T-helper 1 cell (primary cell): Measurements from ENCODE around the gene VWF.
"Not testable (repeated sequence)": the region's sequence is repeated elsewhere in the genome, so short reads cannot be mapped to it uniquely, and the experiment has no call there.

ENCODE experiments used
- DNase-seq, 5 donors: peaks; one replicate each; pipeline ENCODE4 v3.0.0-alpha.2; 2012 to 2020

Gene VWF

GRCh38 chr12:6032726-6033125, 91.7 kb downstream of the VWF start:
- DNase-seq = no peak

GRCh38 chr12:6031001-6031400, 93.5 kb downstream of the VWF start:
- DNase-seq = no peak

- DNase-seq = no peak
Observed at GRCh38 chr12:6030081-6030480, 94.4 kb downstream of the VWF start.

GRCh38 chr12:6029401-6029800, 95.1 kb downstream of the VWF start:
- no peak for DNase-seq

- no peak for DNase-seq
Observed at GRCh38 chr12:6026998-6027397, 97.5 kb downstream of the VWF start.

GRCh38 chr12:6025703-6026298, 98.7 kb downstream of the VWF start:
- not testable (repeated sequence) for DNase-seq

- DNase-seq = not testable (repeated sequence)
Observed at GRCh38 chr12:6024066-6024465, 100.4 kb downstream of the VWF start.

- no peak for DNase-seq
Observed at GRCh38 chr12:6020930-6021329, 103.5 kb downstream of the VWF start.

- DNase-seq = not testable (repeated sequence)
Observed at GRCh38 chr12:6020511-6020910, 104.0 kb downstream of the VWF start.

GRCh38 chr12:6019256-6019655, 105.2 kb downstream of the VWF start:
- DNase-seq = not testable (repeated sequence)

- no peak for DNase-seq
Observed at GRCh38 chr12:6018265-6018664, 106.2 kb downstream of the VWF start.

- DNase-seq = no peak
Observed at GRCh38 chr12:6016756-6017155, 107.7 kb downstream of the VWF start.

GRCh38 chr12:6016004-6016403, 108.5 kb downstream of the VWF start:
- DNase-seq = not testable (repeated sequence)

GRCh38 chr12:6015271-6015670, 109.2 kb downstream of the VWF start:
- DNase-seq = not testable (repeated sequence)

- not testable (repeated sequence) for DNase-seq
Observed at GRCh38 chr12:6010631-6011350, 113.7 kb downstream of the VWF start.

GRCh38 chr12:5997260-5997659, 127.2 kb downstream of the VWF start:
- no peak for DNase-seq

GRCh38 chr12:5996459-5996858, 128.0 kb downstream of the VWF start:
- no peak for DNase-seq

- DNase-seq = no peak
Observed at GRCh38 chr12:5989621-5990020, 134.8 kb downstream of the VWF start.

- peak; percentile 26 to 58 (median 55) for DNase-seq
Observed at GRCh38 chr12:5988659-5989116, 135.8 kb downstream of the VWF start.

- DNase-seq = no peak
Observed at GRCh38 chr12:5988088-5988487, 136.4 kb downstream of the VWF start.

GRCh38 chr12:5987573-5987972, 136.9 kb downstream of the VWF start:
- DNase-seq = no peak

- DNase-seq = no peak
Observed at GRCh38 chr12:5985471-5985870, 139.0 kb downstream of the VWF start.

- no peak for DNase-seq
Observed at GRCh38 chr12:5984873-5985272, 139.6 kb downstream of the VWF start.

- no peak for DNase-seq
Observed at GRCh38 chr12:5982106-5982505, 142.4 kb downstream of the VWF start.

- no peak for DNase-seq
Observed at GRCh38 chr12:5977556-5977955, 146.9 kb downstream of the VWF start.
